Ectodermal cell (in vitro differentiated cells): ENCODE data around the gene TAS2R60.

Source experiments
- H3K27ac ChIP-seq: 2 replicates; pipeline ENCODE4 v1.7.0; 2013; ENCODE audit warnings: mild to moderate bottlenecking, low read depth, low read length; ENCODE audit not compliant: insufficient read depth, poor library complexity, severe bottlenecking
- H3K27me3 ChIP-seq: 2 replicates; pipeline ENCODE4 v1.7.0; 2013; ENCODE audit warnings: mild to moderate bottlenecking, low read length; ENCODE audit not compliant: insufficient read depth, control insufficient read depth, poor library complexity, severe bottlenecking
- H3K36me3 ChIP-seq: one replicate; pipeline ENCODE4 v1.7.0; 2013; ENCODE audit warnings: low read length; ENCODE audit not compliant: control insufficient read depth, insufficient read depth
- H3K4me1 ChIP-seq: one replicate; pipeline ENCODE4 v1.7.0; 2013; ENCODE audit warnings: low read length; ENCODE audit not compliant: control insufficient read depth, insufficient read depth
- H3K4me3 ChIP-seq: 2 replicates; pipeline ENCODE4 v1.7.0; 2013; ENCODE audit warnings: low read depth, low read length, control low read depth; ENCODE audit not compliant: insufficient read depth
- H3K9me3 ChIP-seq: 2 replicates; pipeline ENCODE4 v1.7.0; 2013; ENCODE audit warnings: mild to moderate bottlenecking, low read length, moderate library complexity; ENCODE audit not compliant: control insufficient read depth
- WGBS, 2 experiments: methylation state at CpG; one replicate each; pipeline ENCODE4 v1.1.7; 2013; ENCODE audit warnings: missing lambda C conversion rate in 2 of 2; 5-methylcytosine and 5-hydroxymethylcytosine counted together

Gene TAS2R60

GRCh38 chr7:143439866-143440265, 3.4 kb upstream of the TAS2R60 start:
- Histone ChIP-seq H3K27me3 (no peaks in the 10 kb centered on the region), H3K27ac (no peak overlapping the region), H3K4me3 (no peak overlapping the region), H3K4me1 (no peaks in the 10 kb centered on the region), H3K9me3 (no peaks in the 10 kb centered on the region), H3K36me3 (no peaks in the 10 kb centered on the region)
- WGBS, 2 experiments = 95 to 100% methylated on average over 1 of the region's 2 CpGs

- H3K4me1 ChIP-seq = peaks cover 4% of the 10 kb centered on the region
- no peaks in the 10 kb centered on the region for H3K9me3 ChIP-seq
- H3K36me3 ChIP-seq = no peaks in the 10 kb centered on the region
- no peak overlapping the region for H3K4me3 ChIP-seq
- WGBS, 2 experiments = 95 to 97% methylated on average over 6 of the region's 6 CpGs
- H3K27ac ChIP-seq = no peak overlapping the region
- no peaks in the 10 kb centered on the region for H3K27me3 ChIP-seq
Observed at GRCh38 chr7:143444063-143444782, 970 bp downstream of the TAS2R60 start.

- Histone ChIP-seq H3K27ac (no peak overlapping the region), H3K4me1 (peaks cover 4% of the 10 kb centered on the region), H3K9me3 (no peaks in the 10 kb centered on the region), H3K4me3 (no peak overlapping the region), H3K36me3 (no peaks in the 10 kb centered on the region), H3K27me3 (no peaks in the 10 kb centered on the region)
- 100% methylated on average over 1 of the region's 1 CpG for WGBS, 2 experiments
Observed at GRCh38 chr7:143444785-143445184, 1.5 kb downstream of the TAS2R60 start.

- Histone ChIP-seq H3K4me1 (peaks cover 4% of the 10 kb centered on the region), H3K27ac (no peak overlapping the region), H3K36me3 (no peaks in the 10 kb centered on the region), H3K9me3 (no peaks in the 10 kb centered on the region), H3K4me3 (no peak overlapping the region), H3K27me3 (no peaks in the 10 kb centered on the region)
- WGBS, 2 experiments = 5 to 7% methylated on average over 3 of the region's 3 CpGs
Observed at GRCh38 chr7:143447466-143447865, 4.2 kb downstream of the TAS2R60 start.

- no peak overlapping the region for H3K27ac ChIP-seq
- H3K36me3 ChIP-seq = no peaks in the 10 kb centered on the region
- peaks cover 4% of the 10 kb centered on the region for H3K4me1 ChIP-seq
- no peaks in the 10 kb centered on the region for H3K9me3 ChIP-seq
- 79 to 84% methylated on average over 5 of the region's 5 CpGs for WGBS, 2 experiments
- no peak overlapping the region for H3K4me3 ChIP-seq
- no peaks in the 10 kb centered on the region for H3K27me3 ChIP-seq
Observed at GRCh38 chr7:143448429-143448828, 5.2 kb downstream of the TAS2R60 start.

- Histone ChIP-seq H3K4me3 (no peak overlapping the region), H3K27ac (no peak overlapping the region), H3K36me3 (no peaks in the 10 kb centered on the region), H3K27me3 (no peaks in the 10 kb centered on the region), H3K9me3 (no peaks in the 10 kb centered on the region), H3K4me1 (peaks cover 4% of the 10 kb centered on the region)
- WGBS, 2 experiments = 93 to 100% methylated on average over 2 to 3 of the region's 3 CpGs
Observed at GRCh38 chr7:143449793-143450192, 6.5 kb downstream of the TAS2R60 start.

GRCh38 chr7:143451122-143451521, 7.9 kb downstream of the TAS2R60 start:
- Histone ChIP-seq H3K4me3 (no peak overlapping the region), H3K27ac (no peak overlapping the region), H3K9me3 (no peaks in the 10 kb centered on the region), H3K4me1 (no peaks in the 10 kb centered on the region), H3K27me3 (no peaks in the 10 kb centered on the region), H3K36me3 (no peaks in the 10 kb centered on the region)

- Histone ChIP-seq H3K36me3 (no peaks in the 10 kb centered on the region), H3K27me3 (no peaks in the 10 kb centered on the region), H3K9me3 (no peaks in the 10 kb centered on the region), H3K4me3 (no peak overlapping the region), H3K27ac (no peak overlapping the region), H3K4me1 (no peaks in the 10 kb centered on the region)
- 93 to 100% methylated on average over 1 of the region's 1 CpG for WGBS, 2 experiments
Observed at GRCh38 chr7:143451746-143452145, 8.5 kb downstream of the TAS2R60 start.

- Histone ChIP-seq H3K4me1 (no peaks in the 10 kb centered on the region), H3K27ac (no peak overlapping the region), H3K9me3 (no peaks in the 10 kb centered on the region), H3K4me3 (no peak overlapping the region), H3K27me3 (no peaks in the 10 kb centered on the region), H3K36me3 (no peaks in the 10 kb centered on the region)
- 93 to 97% methylated on average over 2 of the region's 2 CpGs for WGBS, 2 experiments
Observed at GRCh38 chr7:143452495-143452894, 9.2 kb downstream of the TAS2R60 start.

- no peaks in the 10 kb centered on the region for H3K36me3 ChIP-seq
- H3K4me1 ChIP-seq = no peaks in the 10 kb centered on the region
- WGBS, 2 experiments = 90 to 92% methylated on average over 1 of the region's 1 CpG
- no peak overlapping the region for H3K4me3 ChIP-seq
- H3K27ac ChIP-seq = no peak overlapping the region
- H3K27me3 ChIP-seq = no peaks in the 10 kb centered on the region
- H3K9me3 ChIP-seq = no peaks in the 10 kb centered on the region
Observed at GRCh38 chr7:143454091-143454680, 10.9 kb downstream of the TAS2R60 start.
